HG03103 (cell line): Measurements from ENCODE around the gene PPP1R14C.
"Not testable (repeated sequence)": the region's sequence is repeated elsewhere in the genome, so short reads cannot be mapped to it uniquely, and the experiment has no call there.

Source experiments
- ATAC-seq: cut with Tn5 transposase; IDR thresholded peaks from one replicate; pipeline ENCODE4 v1.9.1; 2021; ENCODE audit warnings: low read depth; ENCODE audit not compliant: unreplicated experiment

The PPP1R14C gene

GRCh38 chr6:150137711-150138110 is 5.1 kb upstream of the PPP1R14C start:
- not testable (repeated sequence) for ATAC-seq

- ATAC-seq = no peak
These were observed 4.2 kb upstream of the PPP1R14C start for GRCh38 chr6:150138638-150139037.

GRCh38 chr6:150139533-150139932 is 3.3 kb upstream of the PPP1R14C start:
- ATAC-seq = no peak

GRCh38 chr6:150140236-150140969 is 2.4 kb upstream of the PPP1R14C start:
- no peak for ATAC-seq

GRCh38 chr6:150142097-150142669 is 661 bp upstream of the PPP1R14C start:
- no peak for ATAC-seq

GRCh38 chr6:150143516-150144293 is 861 bp downstream of the PPP1R14C start:
- no peak for ATAC-seq

GRCh38 chr6:150144294-150144868 is 1.5 kb downstream of the PPP1R14C start:
- ATAC-seq = no peak

- no peak for ATAC-seq
These were observed 2.6 kb downstream of the PPP1R14C start for GRCh38 chr6:150145427-150145826.

- no peak for ATAC-seq
These were observed 3.0 kb downstream of the PPP1R14C start for GRCh38 chr6:150145830-150146229.

- ATAC-seq = no peak
These were observed 3.6 kb downstream of the PPP1R14C start for GRCh38 chr6:150146436-150146835.

GRCh38 chr6:150149146-150149545 is 6.3 kb downstream of the PPP1R14C start:
- no peak for ATAC-seq

GRCh38 chr6:150150458-150150820 is 7.6 kb downstream of the PPP1R14C start:
- ATAC-seq = no peak

- no peak for ATAC-seq
These were observed 8.2 kb downstream of the PPP1R14C start for GRCh38 chr6:150150821-150151646.

- no peak for ATAC-seq
These were observed 10.3 kb downstream of the PPP1R14C start for GRCh38 chr6:150152891-150153876.

- ATAC-seq = no peak
These were observed 11.2 kb downstream of the PPP1R14C start for GRCh38 chr6:150153905-150154492.

- no peak for ATAC-seq
These were observed 13.6 kb downstream of the PPP1R14C start for GRCh38 chr6:150156460-150156859.

- no peak for ATAC-seq
These were observed 14.2 kb downstream of the PPP1R14C start for GRCh38 chr6:150157081-150157480.

- no peak for ATAC-seq
These were observed 16.9 kb downstream of the PPP1R14C start for GRCh38 chr6:150159757-150160156.

- no peak for ATAC-seq
These were observed 21.1 kb downstream of the PPP1R14C start for GRCh38 chr6:150163970-150164369.
